ENCODE data around the gene FXYD7.

FXYD7 gene

DNA sequence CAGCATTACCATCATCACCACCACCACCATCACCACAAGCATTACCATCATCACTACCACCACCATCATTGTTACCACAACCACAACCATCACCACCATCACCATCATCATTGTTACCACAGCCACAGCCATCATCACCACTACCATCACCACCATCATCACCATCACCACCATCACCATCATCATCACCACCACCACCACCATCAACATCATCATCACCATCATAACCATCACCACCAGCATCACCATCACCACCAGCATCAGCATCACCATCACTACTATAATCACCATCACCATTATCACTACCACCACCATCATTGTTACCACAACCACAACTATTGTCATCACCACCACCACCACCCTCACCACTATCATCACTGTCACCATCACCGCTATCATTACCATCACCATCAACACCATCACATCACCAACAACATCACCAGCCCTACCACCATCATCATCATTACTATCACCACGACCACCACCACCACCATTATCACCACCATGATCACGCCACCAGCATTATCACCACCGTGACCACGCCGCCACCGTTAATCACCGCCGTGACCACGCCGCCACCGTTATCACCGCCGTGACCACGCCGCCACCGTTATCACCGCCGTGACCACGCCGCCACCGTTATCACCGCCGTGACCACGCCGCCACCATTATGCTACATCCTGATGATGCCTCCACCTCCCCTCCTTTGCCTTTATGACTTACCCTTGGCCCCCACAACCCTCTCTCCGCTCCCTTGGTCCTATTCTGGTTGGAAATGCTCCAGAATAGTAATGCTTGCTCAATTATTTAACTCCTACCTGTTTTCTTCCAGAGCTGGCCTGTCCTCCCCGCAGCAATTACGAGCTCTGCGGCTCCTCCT, 37.4 kb upstream of the FXYD7 start:
- FAIRE-seq (no peak), DNase-seq (ENCODE audit: insufficient read length, low spot score) (no peak)
- TF ChIP-seq, protein P1, sequence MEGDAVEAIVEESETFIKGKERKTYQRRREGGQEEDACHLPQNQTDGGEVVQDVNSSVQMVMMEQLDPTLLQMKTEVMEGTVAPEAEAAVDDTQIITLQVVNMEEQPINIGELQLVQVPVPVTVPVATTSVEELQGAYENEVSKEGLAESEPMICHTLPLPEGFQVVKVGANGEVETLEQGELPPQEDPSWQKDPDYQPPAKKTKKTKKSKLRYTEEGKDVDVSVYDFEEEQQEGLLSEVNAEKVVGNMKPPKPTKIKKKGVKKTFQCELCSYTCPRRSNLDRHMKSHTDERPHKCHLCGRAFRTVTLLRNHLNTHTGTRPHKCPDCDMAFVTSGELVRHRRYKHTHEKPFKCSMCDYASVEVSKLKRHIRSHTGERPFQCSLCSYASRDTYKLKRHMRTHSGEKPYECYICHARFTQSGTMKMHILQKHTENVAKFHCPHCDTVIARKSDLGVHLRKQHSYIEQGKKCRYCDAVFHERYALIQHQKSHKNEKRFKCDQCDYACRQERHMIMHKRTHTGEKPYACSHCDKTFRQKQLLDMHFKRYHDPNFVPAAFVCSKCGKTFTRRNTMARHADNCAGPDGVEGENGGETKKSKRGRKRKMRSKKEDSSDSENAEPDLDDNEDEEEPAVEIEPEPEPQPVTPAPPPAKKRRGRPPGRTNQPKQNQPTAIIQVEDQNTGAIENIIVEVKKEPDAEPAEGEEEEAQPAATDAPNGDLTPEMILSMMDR (IDR thresholded peaks at IDR 0.05; ENCODE audit: insufficient read depth, missing control alignments): no peak

DNA sequence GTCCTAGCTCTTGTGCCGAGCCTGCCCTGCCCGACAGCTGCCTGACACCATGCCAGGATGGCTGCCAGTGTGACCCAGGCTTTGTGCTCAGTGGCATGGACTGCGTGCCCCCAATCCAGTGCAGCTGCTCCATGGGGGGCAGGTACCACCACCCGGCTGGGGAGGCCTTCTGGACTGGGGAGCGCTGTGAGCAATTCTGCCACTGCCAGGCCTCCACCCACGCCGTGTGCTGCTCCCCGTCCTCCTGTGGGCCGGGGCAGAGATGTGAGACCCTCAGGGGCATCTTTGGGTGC, 36.8 kb upstream of the FXYD7 start:
- FAIRE-seq: no peak
- TF ChIP-seq, protein P1 (IDR thresholded peaks at IDR 0.05; ENCODE audit: insufficient read depth, missing control alignments): no peak
- no peak for DNase-seq (ENCODE audit: insufficient read length, low spot score)

DNA sequence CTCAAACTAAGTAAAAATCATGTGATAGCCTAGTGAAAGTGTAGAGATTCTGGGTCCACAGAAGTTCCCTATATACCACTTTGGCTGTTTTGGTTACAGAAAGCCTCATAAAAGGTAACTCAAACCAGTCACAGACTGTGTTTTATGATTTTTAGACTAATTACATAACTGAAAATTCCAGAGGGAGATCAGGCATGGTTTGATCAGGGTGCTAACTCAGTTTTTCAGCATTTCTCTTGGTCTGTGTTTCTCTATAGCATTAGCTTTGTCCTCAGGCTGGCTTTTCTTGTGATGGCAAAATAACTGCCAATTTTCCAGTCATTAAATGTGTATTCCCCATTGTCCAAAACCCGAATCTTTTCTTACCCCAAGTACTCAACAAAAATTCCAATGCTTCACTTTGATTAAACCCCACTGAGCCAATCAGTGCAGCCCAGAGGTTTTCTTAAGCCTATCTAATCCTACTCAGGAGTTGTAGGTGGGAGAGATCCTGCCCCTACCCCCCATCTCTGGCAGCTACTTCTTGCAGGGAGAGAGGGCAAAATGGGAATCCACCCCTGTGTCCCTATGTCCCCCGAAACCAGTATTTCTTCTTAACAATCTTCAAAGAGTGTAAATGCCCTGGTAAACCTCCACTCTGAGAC, 36.0 kb upstream of the FXYD7 start:
- no peak for FAIRE-seq

DNA sequence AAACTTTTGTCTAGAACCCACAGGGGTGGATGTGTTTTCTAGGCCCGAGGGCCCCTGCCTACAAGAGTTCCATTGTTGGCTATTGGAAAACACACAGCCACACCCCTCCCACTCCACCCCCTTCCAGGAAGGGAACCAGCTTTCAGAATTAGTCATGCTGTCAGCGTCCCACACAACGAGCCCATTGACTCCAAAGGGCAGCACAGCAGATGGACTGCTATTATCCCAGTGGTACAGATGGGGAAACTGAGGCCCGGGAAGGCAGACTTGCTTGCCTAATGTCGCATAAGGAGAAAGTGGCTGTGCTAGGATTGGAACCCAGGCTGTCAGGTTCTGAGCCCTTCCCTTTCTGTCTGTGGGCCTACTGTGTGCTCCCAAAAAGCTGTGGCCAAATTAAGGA, 35.5 kb upstream of the FXYD7 start:
- FAIRE-seq: no peak
- DNase-seq (ENCODE audit: insufficient read length, low spot score): no peak
- TF ChIP-seq, protein P1 (IDR thresholded peaks at IDR 0.05; ENCODE audit: insufficient read depth, missing control alignments): no peak

More for the DNA sequence above, 36.0 kb upstream of the FXYD7 start:
- DNase-seq (ENCODE audit: insufficient read length, low spot score): no peak
- TF ChIP-seq, protein P1 (IDR thresholded peaks at IDR 0.05; ENCODE audit: insufficient read depth, missing control alignments): no peak

DNA sequence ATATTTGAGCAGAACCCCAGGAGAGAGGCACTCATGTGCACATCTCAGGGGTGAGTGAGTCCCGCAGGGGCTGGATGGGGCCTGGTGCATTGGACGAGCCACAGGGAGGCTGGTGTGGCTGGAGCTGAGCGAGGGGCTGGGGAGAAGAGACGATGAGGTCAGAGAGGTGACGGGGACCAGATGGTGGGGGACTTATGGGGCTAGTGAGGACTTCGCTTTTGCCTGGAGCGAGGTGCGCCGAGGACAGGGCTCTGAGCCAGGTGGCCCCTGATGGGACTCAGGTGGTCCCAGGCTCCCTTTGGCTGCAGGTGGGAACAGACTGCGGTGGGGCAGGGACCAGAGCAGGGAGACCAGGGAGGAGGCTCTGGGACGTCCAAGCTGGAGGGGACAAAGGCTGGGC, 34.3 kb upstream of the FXYD7 start:
- FAIRE-seq: no peak
- no peak for DNase-seq (ENCODE audit: insufficient read length, low spot score)

DNA sequence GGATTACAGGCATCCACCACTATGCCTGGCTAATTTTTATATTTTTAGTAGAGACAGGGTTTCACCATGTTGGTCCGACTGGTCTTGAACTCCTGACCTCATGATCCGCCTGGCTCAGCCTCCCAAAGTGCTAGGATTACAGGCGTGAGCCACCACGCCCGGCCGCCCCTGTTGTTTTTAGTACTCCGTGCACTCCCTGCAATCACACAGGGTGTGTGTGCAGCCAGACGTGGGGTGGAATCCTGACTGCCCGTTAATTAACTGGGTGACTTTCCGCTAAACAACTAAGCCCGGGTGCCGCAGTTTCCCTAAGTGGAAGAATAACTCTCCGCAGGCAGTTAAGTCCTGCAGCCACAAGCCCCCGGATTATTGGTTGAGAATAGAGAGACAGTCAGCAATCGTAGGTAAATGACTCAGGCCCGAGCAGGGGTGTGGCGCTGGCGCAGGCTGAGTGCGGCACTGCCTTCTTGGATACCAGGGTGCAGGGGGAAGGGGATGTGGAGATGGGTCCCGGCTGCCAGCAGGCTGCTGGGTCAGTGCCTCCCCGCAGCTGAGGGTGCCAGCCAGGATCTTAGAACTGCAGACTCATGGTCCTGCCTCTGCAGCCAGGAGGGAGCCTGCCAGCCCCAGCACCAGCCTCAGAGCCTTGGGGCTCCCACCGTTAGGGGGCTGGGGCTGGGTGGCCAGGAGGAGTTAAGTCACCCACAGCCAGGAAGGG, 33.5 kb upstream of the FXYD7 start:
- no peak for FAIRE-seq
- no peak for DNase-seq (ENCODE audit: insufficient read length, low spot score)
- TF ChIP-seq, protein P1 (IDR thresholded peaks at IDR 0.05; ENCODE audit: insufficient read depth, missing control alignments): no peak

More for the DNA sequence above, 34.3 kb upstream of the FXYD7 start:
- TF ChIP-seq, protein P1 (IDR thresholded peaks at IDR 0.05; ENCODE audit: insufficient read depth, missing control alignments): no peak

All from D721Med (cell line).